IMR-90 (cell line): ENCODE measurements around the gene RHOU. TPM values are rescaled to one million over a fixed set of nuclear protein-coding genes. Genes with fewer than 3 reads are reported as not detected.

Source experiments
- ATAC-seq: fragments of 200-7000 bp; cut with Tn5 transposase; 2 replicates; pipeline ENCODE4 v1.9.1; 2020; ENCODE audit warnings: low read depth, mild to moderate bottlenecking, moderate library complexity
- BruUV-seq: library from RNA; stranded (reverse); fragments of 400-500 nt; replicated peaks from 2 replicates; lab custom pipeline; 2021; lab: Mats Ljungman, UMichigan
- CTCF ChIA-PET: fragments of 300-600 bp; formaldehyde crosslinking; extraction: SDS; loops from one replicate; lab custom pipeline; 2021; ENCODE audit warnings: antibody characterized with exemption; lab: Yijun Ruan, JAX
- POLR2A ChIA-PET: fragments of 300-600 bp; sonication (Branson Sonifier 250); formaldehyde crosslinking; loops from one replicate; lab custom pipeline; 2022; ENCODE audit warnings: antibody characterized with exemption; ENCODE audit not compliant: unreplicated experiment; lab: Charles Lee
- DNase-seq: peaks from one replicate; pipeline ENCODE4 v3.0.0; 2013
- H2AFZ ChIP-seq: replicated peaks from 2 replicates; pipeline ENCODE3; 2013; ENCODE audit warnings: low read length, mild to moderate bottlenecking; ENCODE audit not compliant: poor library complexity
- H2AK5ac ChIP-seq: 2 replicates; pipeline ENCODE4 v1.6.1; 2013; ENCODE audit warnings: low read depth, low read length, inconsistent platforms
- H2AK9ac ChIP-seq: replicated peaks from 2 replicates; pipeline ENCODE3; 2013; ENCODE audit warnings: mild to moderate bottlenecking, low read depth, low read length, moderate library complexity; ENCODE audit not compliant: poor library complexity
- H2BK120ac ChIP-seq: 2 replicates; pipeline ENCODE4 v1.6.1; 2013; ENCODE audit warnings: low read depth, low read length, inconsistent platforms
- H2BK15ac ChIP-seq: 3 replicates; pipeline ENCODE4 v1.6.1; 2013; ENCODE audit warnings: low read depth, low read length, inconsistent platforms
- H2BK20ac ChIP-seq: 2 replicates; pipeline ENCODE4 v1.6.1; 2013; ENCODE audit warnings: low read depth, mild to moderate bottlenecking, inconsistent platforms, low read length, moderate library complexity
- H2BK5ac ChIP-seq: 2 replicates; pipeline ENCODE4 v1.6.1; 2013; ENCODE audit warnings: mild to moderate bottlenecking, low read depth, low read length, inconsistent platforms; ENCODE audit not compliant: poor library complexity, severe bottlenecking
- H3K14ac ChIP-seq: replicated peaks from 2 replicates; pipeline ENCODE4 v1.6.1; 2013; ENCODE audit warnings: low read depth, low read length, inconsistent platforms
- H3K18ac ChIP-seq: 2 replicates; pipeline ENCODE4 v1.6.1; 2013; ENCODE audit warnings: low read depth, low read length, control low read depth
- H3K23ac ChIP-seq: 2 replicates; pipeline ENCODE4 v1.6.1; 2013; ENCODE audit warnings: low read depth, low read length, inconsistent platforms
- H3K27ac ChIP-seq: 2 replicates; pipeline ENCODE4 v1.5.1; 2013; ENCODE audit warnings: mild to moderate bottlenecking, control low read depth, low read length; ENCODE audit not compliant: insufficient read depth
- H3K27me3 ChIP-seq: 2 replicates; pipeline ENCODE4 v1.6.1; 2013; ENCODE audit warnings: low read length; ENCODE audit not compliant: control insufficient read depth, insufficient read depth
- H3K36me3 ChIP-seq: 2 replicates; pipeline ENCODE4 v1.6.1; 2013; ENCODE audit warnings: low read length, mixed read lengths; ENCODE audit not compliant: control insufficient read depth, insufficient read depth
- H3K4ac ChIP-seq: 2 replicates; pipeline ENCODE4 v1.6.1; 2013; ENCODE audit warnings: low read depth, low read length, inconsistent platforms
- H3K4me1 ChIP-seq: 2 replicates; pipeline ENCODE4 v1.6.1; 2013; ENCODE audit warnings: low read length, mixed read lengths; ENCODE audit not compliant: control insufficient read depth, insufficient read depth
- H3K4me2 ChIP-seq: 2 replicates; pipeline ENCODE4 v1.6.1; 2013; ENCODE audit warnings: low read depth, mild to moderate bottlenecking, control low read depth, low read length, moderate library complexity
- H3K4me3 ChIP-seq: 2 replicates; pipeline ENCODE4 v1.5.1; 2013; ENCODE audit warnings: low read depth, mild to moderate bottlenecking, control low read depth, low read length, moderate library complexity; ENCODE audit not compliant: insufficient read depth
- H3K56ac ChIP-seq: 2 replicates; pipeline ENCODE4 v1.6.1; 2013; ENCODE audit warnings: low read length, inconsistent platforms; ENCODE audit not compliant: insufficient read depth; ENCODE audit errors: extremely low read depth
- H3K79me1 ChIP-seq, 2 experiments: 2 replicates each; pipeline ENCODE4 v1.6.1; 2013; ENCODE audit warnings: low read length in 2 of 2, inconsistent platforms in 1 of 2, low read depth in 1 of 2
- H3K9ac ChIP-seq: 2 replicates; pipeline ENCODE4 v1.6.1; 2013; ENCODE audit warnings: low read depth, low read length, control low read depth
- H3K9me1 ChIP-seq: 2 replicates; pipeline ENCODE4 v1.6.1; 2013; ENCODE audit warnings: low read length, inconsistent platforms; ENCODE audit not compliant: insufficient read depth
- H3K9me3 ChIP-seq: 2 replicates; pipeline ENCODE4 v1.6.1; 2013; ENCODE audit warnings: low read length; ENCODE audit not compliant: control insufficient read depth, insufficient read depth
- H4K20me1 ChIP-seq: 2 replicates; pipeline ENCODE4 v1.6.1; 2013; ENCODE audit warnings: low read length, inconsistent platforms; ENCODE audit not compliant: insufficient read depth
- H4K5ac ChIP-seq: 2 replicates; pipeline ENCODE4 v1.6.1; 2013; ENCODE audit warnings: mild to moderate bottlenecking, low read depth, low read length, control low read depth
- H4K8ac ChIP-seq, 2 experiments: 2 replicates each; pipeline ENCODE4 v1.6.1; 2013; ENCODE audit warnings: low read depth in 2 of 2, low read length in 2 of 2, control low read depth in 1 of 2, inconsistent platforms in 1 of 2
- H4K91ac ChIP-seq: 2 replicates; pipeline ENCODE4 v1.6.1; 2013; ENCODE audit warnings: low read depth, low read length, inconsistent platforms; ENCODE audit not compliant: insufficient read depth
- CHD1 ChIP-seq: IDR thresholded peaks from 2 replicates; pipeline ENCODE4 v1.6.1; 2012; ENCODE audit warnings: low read depth, low read length, improper control_type of control experiment
- MXI1 ChIP-seq: IDR thresholded peaks from 2 replicates; pipeline ENCODE4 v1.6.1; 2012; ENCODE audit warnings: low read depth, mild to moderate bottlenecking, low read length, moderate library complexity, borderline replicate concordance
- WGBS, 2 experiments: methylation state at CpG; one replicate each; pipeline versions ENCODE4 v1.1.5 to v1.1.7; 2013; ENCODE audit warnings: missing lambda C conversion rate in 2 of 2; ENCODE audit not compliant: insufficient read length in 1 of 2; ENCODE audit errors: extremely low coverage in 2 of 2; 5-methylcytosine and 5-hydroxymethylcytosine counted together
- dilution Hi-C: fragments of 300-500 bp; cut with HindIII; formaldehyde crosslinking; loops from one replicate; pipeline ENCODE4 v1.14.3; 2018; ENCODE audit warnings: low sequenced_read_pairs; ENCODE audit not compliant: unreplicated experiment
- in situ Hi-C: fragments of 300-500 bp; cut with MboI; formaldehyde crosslinking; loops from 3 replicates; pipeline ENCODE4 v1.14.3; 2019; ENCODE audit warnings: low sequenced_read_pairs, inconsistent platforms, mixed read lengths
- intact Hi-C: fragments of 100-400 bp; cut with micrococcal nuclease; formaldehyde crosslinking; loops from 2 replicates; pipeline ENCODE4 v1.10.0; 2022
- polyA plus RNA-seq, 3 experiments: library from polyadenylated mRNA; depleted of rRNA; stranded (reverse); fragments of >200 nt; gene quantifications; 2 replicates each; pipeline ENCODE4 v1.2.3, GENCODE V29; 2012; ENCODE audit warnings: low replicate concordance in 1 of 3
- total RNA-seq: library from RNA; depleted of rRNA; stranded (reverse); fragments of >200 nt; gene quantifications from 2 replicates; pipeline ENCODE4 v1.2.3, GENCODE V29; 2012

Gene RHOU
- total and polyA plus RNA-seq, 2 of the 4 experiments (the other 2 are of a cell fraction) = 0.44 to 0.72 TPM

GRCh38 chr1:228727681-228728171 lies 7.6 kb upstream of the RHOU start:
- POLR2A ChIA-PET = no interaction called here
- dilution Hi-C loops (no loop called here), intact Hi-C loops (no loop called here), in situ Hi-C loops (no loop called here)
- H3K9me3 ChIP-seq = no peaks in the 10 kb centered on the region
- H3K9ac ChIP-seq = no peak overlapping the region
- ATAC-seq (no peak), DNase-seq (no peak)
- no peak overlapping the region for H3K56ac ChIP-seq
- H3K27ac ChIP-seq = no peak overlapping the region
- no peak overlapping the region for H2BK15ac ChIP-seq
- no peak overlapping the region for H2BK5ac ChIP-seq
- no peak overlapping the region for H2AK9ac ChIP-seq
- no peak overlapping the region for H3K4me2 ChIP-seq
- no TSS peak for BruUV-seq
- CTCF ChIA-PET = interaction anchor here (1.0 kb wide), 1 partner anchor 41 kb away, joined by 3 read pairs; no protein-coding TSS in a partner anchor
- H4K5ac ChIP-seq = no peak overlapping the region
- H2BK120ac ChIP-seq = no peak overlapping the region
- H2AK5ac ChIP-seq = no peak overlapping the region
- no peaks in the 10 kb centered on the region for H3K9me1 ChIP-seq
- H3K4me3 ChIP-seq = no peak overlapping the region
- TF ChIP-seq MXI1 (no peak), CHD1 (no peak)
- H3K23ac ChIP-seq = no peak overlapping the region
- no peak overlapping the region for H3K18ac ChIP-seq
- no peaks in the 10 kb centered on the region for H3K79me1 ChIP-seq
- peaks cover 26% of the 10 kb centered on the region for H3K27me3 ChIP-seq
- no peak overlapping the region for H2BK20ac ChIP-seq
- no peak overlapping the region for H4K91ac ChIP-seq
- no peak overlapping the region for H4K8ac ChIP-seq
- no peaks in the 10 kb centered on the region for H3K4me1 ChIP-seq
- H3K36me3 ChIP-seq = no peaks in the 10 kb centered on the region
- H3K4ac ChIP-seq = no peak overlapping the region
- H4K20me1 ChIP-seq = no peaks in the 10 kb centered on the region
- WGBS, 2 experiments = 14% methylated on average over 1 of the region's 1 CpG; no CpG with 5 or more reads in 1 of the 2 experiments
- no peak overlapping the region for H3K14ac ChIP-seq
- no peak overlapping the region for H2AFZ ChIP-seq
